ENCODE data around the gene HDAC9.
"Not testable (repeated sequence)": the region's sequence is repeated elsewhere in the genome, so short reads cannot be mapped to it uniquely, and the experiment has no call there.

Gene HDAC9

DNA sequence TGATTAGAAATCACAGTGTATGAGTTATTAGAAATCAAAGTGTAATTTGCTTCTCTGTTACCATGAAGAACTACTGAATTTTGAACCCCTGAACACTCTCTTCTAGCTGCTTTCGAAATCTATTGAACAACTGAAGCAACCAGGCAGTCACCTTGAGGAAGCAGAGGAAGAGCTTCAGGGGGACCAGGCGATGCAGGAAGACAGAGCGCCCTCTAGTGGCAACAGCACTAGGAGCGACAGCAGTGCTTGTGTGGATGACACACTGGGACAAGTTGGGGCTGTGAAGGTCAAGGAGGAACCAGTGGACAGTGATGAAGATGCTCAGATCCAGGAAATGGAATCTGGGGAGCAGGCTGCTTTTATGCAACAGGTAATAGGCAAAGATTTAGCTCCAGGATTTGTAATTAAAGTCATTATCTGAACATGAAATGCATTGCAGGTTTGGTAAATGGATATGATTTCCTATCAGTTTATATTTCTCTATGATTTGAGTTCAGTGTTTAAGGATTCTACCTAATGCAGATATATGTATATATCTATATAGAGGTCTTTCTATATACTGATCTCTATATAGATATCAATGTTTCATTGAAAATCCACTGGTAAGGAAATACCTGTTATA is 170.7 kb downstream of the HDAC9 start:
- DNase-seq, result peak; percentile 32 to 62

DNA sequence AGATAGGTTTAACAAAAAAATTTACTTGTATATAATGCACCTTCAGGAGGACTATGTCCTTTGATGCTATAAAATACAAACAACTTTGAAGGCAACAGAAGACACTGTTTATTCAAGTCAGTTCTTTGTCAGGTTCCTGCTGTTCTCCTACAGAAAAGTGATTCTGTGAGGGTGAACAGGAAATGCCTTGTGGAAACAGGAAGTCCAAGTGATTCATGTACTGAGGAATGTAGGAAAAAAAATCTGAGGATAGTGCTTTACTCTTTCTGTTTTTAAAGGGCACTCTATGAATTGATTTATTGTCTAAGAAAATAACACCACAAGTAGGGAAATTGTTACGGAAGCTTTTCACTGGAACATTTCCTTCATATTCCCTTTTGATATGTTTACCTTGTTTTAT is 171.9 kb downstream of the HDAC9 start:
- no peak for DNase-seq

DNA sequence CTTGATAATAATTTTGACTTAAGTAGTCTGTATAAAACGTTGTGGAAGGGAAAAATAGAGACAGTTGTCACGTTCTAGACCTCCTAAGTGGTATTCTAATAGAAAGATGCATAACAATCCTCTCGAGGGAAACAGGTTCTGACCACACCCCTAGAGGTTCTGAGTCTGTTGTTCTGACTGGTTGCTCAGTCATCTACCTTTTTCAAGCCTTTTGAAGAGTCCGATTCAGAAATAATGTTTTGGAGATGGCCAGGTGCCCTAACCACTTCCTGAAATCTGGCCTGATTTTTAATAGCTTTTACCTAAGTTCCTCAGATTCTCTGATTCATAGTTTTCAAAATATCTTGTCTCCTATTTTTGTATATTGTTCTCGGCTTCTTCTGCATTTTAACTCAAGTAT is 175.6 kb downstream of the HDAC9 start:
- no peak for DNase-seq

DNA sequence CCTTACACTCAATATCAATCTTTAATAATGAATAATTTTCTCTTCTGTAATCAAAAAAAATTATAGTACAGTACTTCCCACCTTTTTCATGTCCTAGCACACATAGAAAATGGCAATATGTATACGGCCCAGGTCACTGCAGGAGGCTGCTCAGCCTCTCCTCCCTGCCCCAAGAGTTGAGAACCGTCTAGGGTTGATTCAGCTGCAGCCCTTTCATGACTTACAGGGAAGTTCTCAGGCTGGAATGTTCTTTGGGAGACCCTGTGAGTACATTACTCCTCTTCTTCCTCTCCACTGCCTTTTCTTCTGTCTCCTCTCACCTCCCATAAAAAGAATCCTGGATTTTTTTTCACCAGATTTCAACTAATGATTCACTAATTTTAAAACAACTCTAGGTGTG is 180.0 kb downstream of the HDAC9 start:
- DNase-seq, result no peak

DNA sequence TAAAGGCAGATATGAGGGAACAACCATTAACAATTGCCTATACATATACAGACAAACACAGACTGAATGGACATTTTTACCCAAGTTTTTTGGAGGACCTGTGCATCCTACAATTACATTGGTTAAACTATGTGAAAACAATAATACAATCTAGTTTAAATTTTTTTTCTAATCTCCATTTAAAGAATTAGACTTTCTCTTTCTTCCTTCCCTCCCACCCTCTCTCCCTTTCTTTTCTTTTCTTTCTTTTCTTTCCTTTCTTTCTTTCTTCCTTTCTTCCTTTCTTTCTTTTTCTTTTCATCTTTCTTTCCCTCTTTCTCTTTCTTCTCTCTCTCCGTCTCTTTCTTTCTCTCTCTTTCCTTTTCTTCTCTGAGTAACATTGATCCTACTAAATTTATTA is 183.7 kb downstream of the HDAC9 start:
- DNase-seq, result no peak

DNA sequence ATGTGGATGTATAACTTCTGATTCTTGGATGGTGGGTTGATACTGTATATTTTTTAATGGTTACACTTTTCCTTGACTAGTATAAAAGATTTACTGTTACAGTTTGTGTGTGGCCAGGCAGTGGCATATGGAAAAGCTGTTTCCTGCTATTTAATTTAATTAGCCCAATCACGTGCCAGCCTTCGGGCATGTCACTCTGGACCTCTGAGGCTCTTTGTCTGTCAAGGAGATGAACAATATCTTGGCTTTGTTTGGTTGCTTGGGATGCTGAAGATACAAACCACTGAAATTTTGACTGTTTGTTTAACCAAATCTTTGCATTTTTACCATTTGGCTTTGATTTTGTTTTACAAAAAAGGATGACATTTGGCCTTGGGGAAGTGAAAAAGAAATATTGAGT is 185.0 kb downstream of the HDAC9 start:
- DNase-seq, result no peak

DNA sequence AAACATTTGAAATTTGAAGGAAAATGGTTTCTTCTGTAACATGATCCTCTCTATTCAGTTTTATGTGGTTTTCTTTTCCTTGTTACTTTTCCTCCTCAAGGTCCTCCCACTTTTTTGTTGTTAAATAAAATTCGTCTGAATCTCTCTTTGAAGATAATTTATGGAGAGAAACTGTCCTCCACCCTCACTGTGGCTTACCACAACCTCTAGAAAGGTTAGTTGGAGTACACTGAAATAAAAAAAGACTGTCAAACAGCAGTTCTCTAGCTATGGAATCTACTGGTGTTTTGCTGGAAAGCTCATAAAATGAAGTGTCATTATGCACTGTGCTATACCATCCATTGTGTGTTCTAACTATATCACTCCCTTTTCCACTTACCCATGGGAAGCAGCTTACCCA is 189.4 kb downstream of the HDAC9 start:
- no peak for DNase-seq

DNA sequence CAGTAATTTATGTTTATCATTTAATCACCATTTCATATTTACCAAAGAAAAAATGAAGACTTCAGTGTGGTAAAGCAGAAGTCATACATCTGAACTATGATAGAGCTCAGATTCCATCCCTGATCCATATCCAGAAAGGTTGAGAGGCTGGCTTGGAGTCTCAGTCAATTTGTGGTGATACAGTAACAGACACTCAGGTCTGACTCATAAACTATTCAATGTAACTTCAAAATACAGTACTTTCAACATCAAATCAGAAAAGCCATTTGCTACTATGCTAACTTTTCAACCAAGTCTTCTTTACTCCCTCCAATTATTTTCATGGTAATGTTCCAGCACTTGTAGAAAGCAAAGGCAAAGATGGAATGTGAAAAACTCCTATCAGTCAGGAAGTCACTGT is 190.4 kb downstream of the HDAC9 start:
- DNase-seq, result no peak

DNA sequence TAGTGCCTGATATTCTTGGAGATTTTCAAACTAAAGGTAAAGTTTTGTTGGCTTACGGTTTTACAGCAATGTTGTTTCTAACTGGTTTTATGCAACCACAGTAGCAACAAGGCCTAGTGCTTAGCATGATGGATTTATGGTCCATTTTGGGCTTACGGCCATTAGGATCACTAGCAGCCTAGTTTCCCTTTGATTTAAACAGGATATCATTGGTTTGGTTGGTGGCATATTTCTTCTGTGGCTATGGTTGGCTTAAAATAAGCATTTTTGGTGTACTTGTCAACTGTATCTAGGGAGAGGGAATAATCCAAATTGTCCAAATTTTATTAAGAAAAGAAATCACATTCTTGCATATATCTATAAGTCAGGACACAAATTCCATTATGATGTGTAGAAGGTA is 194.0 kb downstream of the HDAC9 start:
- DNase-seq, result no peak

DNA sequence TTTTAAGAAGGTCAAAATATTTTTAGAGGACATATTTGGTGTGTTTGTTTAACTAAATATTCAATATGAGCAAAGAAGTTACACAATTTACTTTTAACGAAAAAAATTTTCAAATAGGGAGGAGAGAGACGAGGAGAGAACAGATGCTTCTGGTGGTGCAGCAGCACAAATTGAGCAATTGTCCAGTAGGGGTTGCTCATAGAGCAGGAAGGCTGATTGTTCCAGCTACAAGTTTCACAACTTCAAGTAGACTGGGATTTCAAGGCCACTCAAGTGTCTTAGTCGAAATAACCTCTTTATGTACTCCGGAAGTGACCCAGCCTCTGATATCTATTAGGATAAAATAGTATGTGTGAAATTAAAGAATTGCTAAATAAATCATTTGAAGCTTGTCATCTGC is 197.9 kb downstream of the HDAC9 start:
- no peak for DNase-seq

DNA sequence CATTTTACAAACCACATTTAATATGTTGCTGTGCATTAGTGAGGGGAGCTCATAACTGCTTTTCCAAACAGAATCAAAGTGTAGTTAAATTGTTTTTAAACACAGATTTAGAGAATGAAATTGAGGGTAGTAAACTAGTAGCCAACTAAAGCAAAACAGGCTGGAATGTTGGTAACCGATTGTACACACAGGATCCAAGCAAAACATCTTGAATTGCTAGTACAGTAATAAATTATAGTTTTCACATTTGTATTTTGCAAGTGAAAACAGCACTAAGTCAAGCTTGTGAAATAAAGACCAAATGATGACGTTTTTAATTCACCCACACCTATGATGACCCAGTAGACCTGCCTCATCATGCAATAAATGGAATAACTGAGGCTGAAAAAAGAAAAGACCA is 198.3 kb downstream of the HDAC9 start:
- DNase-seq, result no peak

DNA sequence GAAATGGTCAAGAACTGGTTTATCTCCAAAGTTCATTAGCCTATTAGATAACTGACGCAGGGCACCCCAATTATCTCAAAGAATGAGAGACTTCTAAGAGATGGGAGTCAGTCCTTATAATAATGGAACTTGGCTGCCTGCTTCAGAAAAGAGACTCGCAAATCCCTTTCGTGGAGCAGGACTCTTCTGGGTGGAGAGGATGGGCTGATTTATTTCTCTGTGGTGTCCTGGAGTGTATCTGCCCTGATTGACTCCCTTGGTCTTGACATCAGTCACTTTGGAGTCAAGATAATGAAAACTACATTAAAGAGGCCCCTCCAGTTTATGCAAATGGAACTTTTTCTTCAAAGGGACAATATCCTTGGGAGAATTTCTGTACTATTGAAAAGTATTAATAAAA is 198.9 kb downstream of the HDAC9 start:
- no peak for DNase-seq

DNA sequence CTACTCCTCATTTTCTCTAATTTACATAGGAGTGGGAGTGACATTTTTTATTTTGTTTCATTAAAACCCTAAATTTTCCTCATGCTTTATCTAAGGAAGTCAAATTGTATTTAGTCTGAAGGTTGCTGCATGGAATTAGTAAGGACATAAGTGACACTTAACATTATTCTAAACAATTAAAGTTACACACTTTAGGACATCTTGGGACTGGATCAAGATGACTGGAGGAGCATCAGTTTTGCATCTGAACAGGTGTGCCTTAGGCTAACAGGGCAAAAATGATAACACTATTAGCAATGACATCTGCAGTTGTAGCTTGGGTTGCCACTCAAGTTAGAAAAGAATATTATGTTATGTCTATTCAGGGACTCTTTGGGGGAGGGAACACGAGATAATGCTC is 199.4 kb downstream of the HDAC9 start:
- no peak for DNase-seq

DNA sequence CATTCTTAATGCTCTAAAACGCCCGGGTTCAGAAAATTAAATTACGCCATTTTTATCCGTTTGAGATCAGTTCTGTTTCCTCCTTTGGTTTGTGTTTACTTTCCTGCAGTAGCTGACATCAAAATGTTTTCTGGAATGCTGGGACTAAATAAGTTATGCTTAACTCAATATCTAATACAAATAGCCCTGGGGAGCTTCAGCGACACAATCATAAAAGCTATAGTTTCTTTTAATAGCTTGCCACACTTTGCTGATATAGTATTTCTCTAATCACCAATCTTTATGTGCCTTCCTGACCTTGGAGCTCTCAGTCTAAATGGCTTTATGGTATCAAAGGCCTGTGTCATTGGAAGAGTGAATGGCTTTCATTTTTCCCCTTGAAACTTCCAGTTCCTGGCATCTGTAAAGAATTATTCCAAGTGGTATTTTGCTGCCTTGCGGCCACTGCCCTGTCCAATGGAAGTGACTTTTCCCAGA is 202.7 kb downstream of the HDAC9 start:
- no peak for DNase-seq

DNA sequence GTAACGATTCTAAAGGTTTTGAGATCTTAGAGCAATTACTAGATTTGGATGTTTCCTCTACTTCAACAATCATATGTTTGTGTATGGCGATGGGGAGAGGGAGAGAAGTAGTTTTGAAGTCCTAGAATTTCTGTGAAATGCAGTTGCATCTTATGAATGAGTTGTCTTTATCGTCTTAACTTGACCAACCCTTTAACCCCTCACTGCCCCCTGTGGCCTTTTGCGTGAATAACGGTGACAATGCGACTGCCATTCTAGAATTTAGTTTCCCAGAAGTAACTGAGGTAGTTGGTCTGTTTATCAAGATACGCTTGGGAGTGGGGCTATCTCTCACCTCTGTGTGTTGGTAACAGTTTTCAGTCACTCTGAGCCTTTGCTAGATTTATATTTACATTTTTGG is 204.6 kb downstream of the HDAC9 start:
- DNase-seq, result no peak

DNA sequence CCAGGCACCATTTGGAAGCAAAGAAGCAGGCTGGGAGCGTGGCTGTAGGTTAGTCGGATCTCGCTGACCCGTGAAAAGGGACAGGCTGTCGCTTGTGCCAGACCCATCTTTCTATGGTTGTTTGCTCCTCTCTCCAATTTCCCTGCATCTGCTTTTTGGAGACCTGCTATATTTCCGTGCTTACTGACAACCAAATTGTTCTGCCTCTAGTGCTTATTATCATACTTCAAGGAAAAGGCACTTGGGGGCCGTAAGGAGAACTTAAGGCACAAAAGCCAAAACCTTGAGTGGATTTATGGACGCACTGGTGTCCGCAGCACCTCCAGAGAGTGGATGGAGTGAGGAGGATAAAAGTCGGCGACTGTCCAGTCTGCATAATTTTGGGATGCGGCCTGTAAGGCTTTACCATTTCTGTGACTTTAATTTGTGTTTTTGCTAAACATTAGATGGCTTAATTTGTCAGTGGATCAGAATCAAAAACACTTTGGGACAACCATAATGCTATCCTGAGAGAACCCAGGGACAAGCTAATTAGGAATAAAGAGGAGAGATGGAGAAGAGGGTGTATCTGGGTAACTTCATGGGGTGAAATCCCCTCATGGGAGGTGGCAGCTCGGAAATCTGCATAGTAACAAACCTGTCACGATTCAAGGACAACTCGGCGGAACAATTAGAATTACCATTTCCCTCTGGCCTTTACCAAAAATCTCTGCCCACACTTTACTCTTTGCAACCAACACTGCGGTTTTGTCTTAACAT is 206.7 kb downstream of the HDAC9 start:
- no peak for DNase-seq

DNA sequence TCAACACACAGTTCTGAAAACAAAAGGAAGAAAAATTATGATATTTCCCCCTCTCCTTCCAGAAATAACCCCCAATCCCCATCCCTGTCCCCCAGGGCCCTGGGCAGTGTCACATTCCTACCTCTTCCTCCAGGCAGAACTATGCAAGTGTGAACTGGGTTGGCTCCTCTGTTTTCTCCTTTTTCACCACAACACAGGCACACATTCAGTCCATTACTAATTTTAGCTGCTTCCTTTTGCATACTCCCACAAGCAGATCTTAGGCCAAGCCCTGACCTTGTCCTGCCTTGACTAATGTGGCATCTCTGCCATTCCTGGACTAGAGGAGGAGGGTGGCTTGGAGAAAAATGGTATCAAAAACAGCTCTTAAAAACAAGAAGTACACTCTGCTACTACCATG is 208.1 kb downstream of the HDAC9 start:
- DNase-seq, result no peak

DNA sequence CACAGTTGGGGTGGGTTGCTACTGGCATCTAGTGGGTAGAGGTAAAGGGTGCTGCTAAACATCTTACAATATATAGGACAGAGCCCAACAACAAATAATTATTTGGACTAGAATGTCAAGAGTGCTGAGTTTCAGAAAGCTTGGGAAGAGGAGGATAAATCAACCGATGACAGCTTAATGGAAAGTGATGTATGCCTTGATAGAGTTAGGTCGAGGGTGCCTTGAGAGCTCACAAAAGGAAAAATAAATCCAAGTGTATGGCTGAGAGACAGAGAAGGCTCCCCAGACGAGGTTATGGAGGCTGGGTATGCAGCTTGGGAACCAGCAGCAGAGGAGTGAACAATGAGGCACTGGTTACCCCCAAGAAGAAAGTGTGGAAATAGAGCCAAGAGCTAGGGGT is 211.1 kb downstream of the HDAC9 start:
- no peak for DNase-seq

DNA sequence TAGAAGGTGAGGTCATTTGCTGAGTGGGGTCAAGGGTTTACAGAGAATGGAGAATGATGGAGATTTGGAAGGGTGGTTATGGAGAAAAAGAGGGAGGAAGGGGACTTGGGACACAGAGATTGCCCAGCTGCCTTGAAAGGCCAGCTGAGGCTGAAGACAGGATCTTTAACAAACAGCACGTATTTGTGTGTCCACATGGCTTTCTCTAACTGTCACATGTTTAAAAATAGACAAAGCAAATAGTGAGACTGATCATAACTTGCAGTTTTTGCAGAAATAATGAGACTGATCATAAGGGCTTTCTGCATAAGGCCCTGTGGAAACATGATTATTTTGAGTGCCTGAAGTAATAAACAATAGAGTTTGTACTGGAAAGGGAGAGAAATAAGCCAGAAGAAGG is 212.7 kb downstream of the HDAC9 start:
- DNase-seq, result no peak

DNA sequence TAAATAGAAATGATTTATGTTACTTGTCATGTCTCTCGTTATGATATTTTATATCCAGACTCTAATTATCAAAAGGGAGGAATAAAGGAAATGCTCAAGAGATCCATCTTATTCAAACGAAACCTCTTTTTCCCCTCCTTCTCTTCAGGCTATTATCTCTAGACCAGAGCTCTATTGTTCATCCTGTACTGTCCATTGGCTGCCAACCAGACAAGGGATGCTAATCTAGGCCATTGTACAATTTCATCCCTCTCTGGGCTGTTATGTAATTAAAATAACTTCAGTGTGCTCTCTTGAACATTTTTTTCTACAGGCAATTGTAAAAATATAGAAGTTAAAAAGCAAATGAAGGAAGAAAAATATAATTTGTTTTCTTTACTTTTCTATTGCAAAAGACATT is 220.4 kb downstream of the HDAC9 start:
- DNase-seq, result no peak

DNA sequence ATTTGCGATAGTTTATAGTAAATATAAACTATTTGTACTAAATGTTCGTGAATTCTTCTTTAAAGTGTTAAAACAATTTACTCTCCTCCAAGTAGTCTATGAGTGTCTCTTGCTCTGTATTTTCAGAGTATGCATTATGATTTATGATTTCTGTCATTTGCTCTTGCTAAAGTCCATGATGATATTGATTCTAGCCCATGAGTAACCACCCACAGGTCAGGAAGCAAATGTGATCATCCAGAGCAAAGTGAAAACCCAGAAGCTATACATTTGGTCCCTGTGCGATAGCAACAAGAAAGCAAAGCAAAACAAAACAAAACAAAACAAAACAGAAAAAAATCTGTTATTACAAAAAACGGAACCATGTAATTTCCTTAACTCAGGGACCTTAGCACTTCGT is 225.9 kb downstream of the HDAC9 start:
- DNase-seq, result no peak

DNA sequence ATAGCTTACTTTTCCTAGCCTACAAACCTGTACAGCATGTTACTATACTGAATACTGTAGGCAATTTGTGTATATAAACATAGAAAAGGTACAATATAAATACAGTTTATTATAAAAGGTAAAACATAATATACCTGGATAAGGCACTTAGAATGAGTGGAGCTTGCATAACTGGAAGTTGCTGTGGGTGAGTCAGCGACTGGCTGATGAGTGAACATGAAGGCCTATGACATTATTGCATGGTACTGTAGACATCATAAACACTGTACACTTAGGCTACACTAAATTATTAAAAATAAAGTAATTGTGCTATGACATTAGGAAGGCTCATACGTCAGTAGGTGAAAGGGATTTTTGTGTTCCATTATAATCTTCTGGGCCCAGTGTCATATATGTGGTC is 228.8 kb downstream of the HDAC9 start:
- DNase-seq, result no peak

DNA sequence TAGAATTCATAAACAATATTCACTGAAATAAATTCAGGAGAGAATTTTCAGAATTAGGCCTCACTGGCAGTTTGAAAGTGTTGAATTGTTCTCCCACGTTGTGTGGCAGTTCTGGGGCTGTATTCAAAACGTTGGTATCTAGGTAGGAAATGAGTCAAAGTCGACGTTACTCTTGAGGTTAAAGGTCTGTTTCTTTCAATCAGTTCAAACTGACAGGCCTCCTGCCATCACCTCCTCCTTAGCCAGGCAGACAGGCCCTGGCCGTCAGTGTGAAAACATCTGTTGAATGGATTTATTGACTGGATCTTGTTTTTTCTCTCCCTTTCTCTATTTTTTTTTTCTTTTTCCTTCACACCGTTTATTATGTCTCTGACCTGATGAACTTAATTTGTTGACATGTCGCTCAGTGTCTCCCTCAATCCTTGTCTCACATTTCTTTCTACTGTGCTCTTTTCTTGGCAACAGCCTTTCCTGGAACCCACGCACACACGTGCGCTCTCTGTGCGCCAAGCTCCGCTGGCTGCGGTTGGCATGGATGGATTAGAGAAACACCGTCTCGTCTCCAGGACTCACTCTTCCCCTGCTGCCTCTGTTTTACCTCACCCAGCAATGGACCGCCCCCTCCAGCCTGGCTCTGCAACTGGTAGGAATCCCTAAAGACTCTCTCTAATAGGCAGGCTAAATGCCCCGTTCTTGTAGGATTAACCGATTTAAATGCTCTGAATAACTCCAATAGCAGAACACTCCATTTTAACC is 231.7 kb downstream of the HDAC9 start:
- DNase-seq, result no peak

DNA sequence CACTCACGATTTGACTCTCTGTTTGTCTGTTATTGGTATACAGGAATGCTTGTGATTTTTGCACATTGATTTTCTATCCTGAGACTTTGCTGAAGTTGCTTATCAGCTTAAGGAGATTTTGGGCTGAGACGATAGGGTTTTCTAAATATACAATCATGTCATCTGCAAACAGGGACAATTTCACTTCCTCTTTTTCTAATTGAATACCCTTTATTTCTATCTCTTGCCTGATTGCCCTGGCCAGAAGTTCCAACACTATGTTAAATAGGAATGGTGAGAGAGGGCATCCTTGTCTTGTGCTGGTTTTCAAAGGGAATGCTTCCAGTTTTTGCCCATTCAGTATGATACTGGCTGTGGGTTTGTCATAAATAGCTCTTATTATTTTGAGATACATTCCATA is 240.5 kb downstream of the HDAC9 start:
- not testable (repeated sequence) for DNase-seq

Measured in bone marrow (tissue), 2 donors.